ENCODE measurements around the gene C2orf42.
"Not testable (repeated sequence)": the region's sequence is repeated elsewhere in the genome, so short reads cannot be mapped to it uniquely, and the experiment has no call there.

Gene C2orf42

GRCh38 chr2:70102323-70102905, 88.4 kb downstream of the C2orf42 start:
- DNase-seq: not testable (repeated sequence)

GRCh38 chr2:70101686-70102085, 89.1 kb downstream of the C2orf42 start:
- DNase-seq: not testable (repeated sequence)

- no peak for DNase-seq
These were observed 89.6 kb downstream of the C2orf42 start for GRCh38 chr2:70101174-70101573.

All from NCI-H510A (cell line).